Neural cell (in vitro differentiated cells): ENCODE results near the gene ZC3H15. TPM values are rescaled to one million over a fixed set of nuclear protein-coding genes. Genes with fewer than 3 reads are reported as not detected.

Experiments
- H2AFZ ChIP-seq: fragments of 200-600, 300-800 bp; sonication (generic), shearing (Covaris generic); 2 replicates; pipeline ENCODE4 v1.6.0; 2014; ENCODE audit warnings: low read depth, mild to moderate bottlenecking, antibody characterized with exemption, low read length, moderate library complexity
- H3F3A ChIP-seq: fragments of 200-600 bp; shearing (Covaris generic); 2 replicates; pipeline ENCODE4 v1.6.1; 2016; ENCODE audit warnings: mild to moderate bottlenecking, moderate library complexity, mixed read lengths, antibody characterized with exemption, low read length; ENCODE audit not compliant: insufficient read depth, poor library complexity, severe bottlenecking
- H3K27ac ChIP-seq: fragments of 200-600, 300-800 bp; sonication (generic), shearing (Covaris generic); 2 replicates; pipeline ENCODE4 v1.5.1; 2014; ENCODE audit warnings: mild to moderate bottlenecking, low read length, moderate library complexity
- H3K27me3 ChIP-seq: fragments of 300-800, 200-600 bp; sonication (generic), shearing (Covaris generic); 2 replicates; pipeline ENCODE4 v1.6.0; 2014; ENCODE audit warnings: mild to moderate bottlenecking, low read depth, low read length, moderate library complexity; ENCODE audit not compliant: insufficient read depth
- H3K36me3 ChIP-seq: fragments of 300-800, 200-600 bp; sonication (generic), shearing (Covaris generic); 2 replicates; pipeline ENCODE4 v1.5.1; 2014; ENCODE audit warnings: mild to moderate bottlenecking, antibody characterized with exemption, low read length, moderate library complexity; ENCODE audit not compliant: insufficient read depth
- H3K4me2 ChIP-seq: fragments of 300-800, 200-600 bp; sonication (generic), shearing (Covaris generic); 2 replicates; pipeline ENCODE4 v1.6.0; 2014; ENCODE audit warnings: mild to moderate bottlenecking, low read length
- H3K4me3 ChIP-seq: fragments of 300-800, 200-600 bp; sonication (generic), shearing (Covaris generic); 2 replicates; pipeline ENCODE4 v1.5.1; 2014; ENCODE audit warnings: mild to moderate bottlenecking, low read length, moderate library complexity
- H3K79me2 ChIP-seq: fragments of 200-600 bp; shearing (Covaris generic); replicated peaks from 2 replicates; pipeline ENCODE4 v1.6.0; 2014; ENCODE audit warnings: mild to moderate bottlenecking, low read length, moderate library complexity; ENCODE audit not compliant: insufficient read depth
- H3K9ac ChIP-seq: fragments of 300-800, 200-600 bp; sonication (generic), shearing (Covaris generic); 2 replicates; pipeline ENCODE4 v1.6.1; 2016; ENCODE audit warnings: mild to moderate bottlenecking, low read length, mixed read lengths
- H3K9me2 ChIP-seq: fragments of 200-600 bp; shearing (Covaris generic); 2 replicates; pipeline ENCODE4 v1.6.1; 2016; ENCODE audit warnings: mild to moderate bottlenecking, low read length, mixed read lengths; ENCODE audit not compliant: insufficient read depth
- H3K9me3 ChIP-seq: fragments of 200-600, 300-800 bp; sonication (generic), shearing (Covaris generic); 2 replicates; pipeline ENCODE4 v1.6.1; 2016; ENCODE audit warnings: mild to moderate bottlenecking, mixed run types, low read length, moderate library complexity, mixed read lengths
- H4K20me1 ChIP-seq: fragments of 200-600 bp; shearing (Covaris generic); 2 replicates; pipeline ENCODE4 v1.6.1; 2016; ENCODE audit warnings: mild to moderate bottlenecking, mixed run types; ENCODE audit not compliant: insufficient read depth
- CTCF ChIP-seq: fragments of 450-650 bp; IDR thresholded peaks from 2 replicates; pipeline ENCODE4 v1.5.1; 2014; ENCODE audit warnings: antibody characterized with exemption, mild to moderate bottlenecking, moderate library complexity; ENCODE audit not compliant: poor library complexity, severe bottlenecking
- EP300 ChIP-seq: fragments of 450-650 bp; conservative IDR thresholded peaks from 2 replicates; pipeline ENCODE4 v1.6.1; 2014; ENCODE audit warnings: antibody characterized with exemption, mild to moderate bottlenecking, moderate library complexity; ENCODE audit not compliant: poor library complexity, severe bottlenecking
- EZH2 ChIP-seq: fragments of 200-600, 300-800 bp; shearing (Covaris generic), sonication (generic); IDR thresholded peaks from 2 replicates; pipeline ENCODE4 v1.6.1; 2014; ENCODE audit warnings: antibody characterized with exemption, low read length, borderline replicate concordance, mild to moderate bottlenecking; ENCODE audit not compliant: insufficient read depth, poor library complexity, severe bottlenecking
- MXI1 ChIP-seq: fragments of 450-650 bp; conservative IDR thresholded peaks from 2 replicates; pipeline ENCODE4 v1.6.1; 2014; ENCODE audit warnings: antibody characterized with exemption, mild to moderate bottlenecking; ENCODE audit not compliant: poor library complexity, severe bottlenecking
- POLR2AphosphoS5 ChIP-seq: IDR thresholded peaks from 2 replicates; pipeline ENCODE4 v1.6.1; 2012
- RAD21 ChIP-seq: fragments of 450-650 bp; conservative IDR thresholded peaks from 2 replicates; pipeline ENCODE4 v1.6.1; 2014; ENCODE audit warnings: antibody characterized with exemption, mild to moderate bottlenecking, moderate library complexity
- REST ChIP-seq: IDR thresholded peaks from 2 replicates; pipeline ENCODE4 v1.6.1; 2012; ENCODE audit warnings: borderline replicate concordance
- SMC3 ChIP-seq: fragments of 450-650 bp; conservative IDR thresholded peaks from 2 replicates; pipeline ENCODE4 v1.6.1; 2014; ENCODE audit warnings: antibody characterized with exemption, mild to moderate bottlenecking, moderate library complexity; ENCODE audit not compliant: poor library complexity
- TAF1 ChIP-seq: IDR thresholded peaks from 2 replicates; pipeline ENCODE4 v1.6.1; 2012; ENCODE audit warnings: low read depth
- polyA plus RNA-seq: library from polyadenylated mRNA; depleted of rRNA; stranded (reverse); fragments of >200 nt; gene quantifications from 2 replicates; pipeline ENCODE4 v1.2.3, GENCODE V29; 2014

ZC3H15 gene
- polyA plus RNA-seq, 1 donor from 2014 or later = 149 TPM

GRCh38 chr2:186544255-186544675 is 58.2 kb downstream of the ZC3H15 start:
- no peak overlapping the region for H2AFZ ChIP-seq
- H3K9me2 ChIP-seq = no peaks in the 10 kb centered on the region
- H3K36me3 ChIP-seq = no peaks in the 10 kb centered on the region
- no peaks in the 10 kb centered on the region for H3K9me3 ChIP-seq
- H3F3A ChIP-seq = no peaks in the 10 kb centered on the region
- no peak overlapping the region for H3K4me3 ChIP-seq
- TF ChIP-seq REST = no peak
- no peak for TF ChIP-seq CTCF
- TF ChIP-seq MXI1 = no peak
- no peak for TF ChIP-seq SMC3
- no peak for TF ChIP-seq RAD21
- TF ChIP-seq POLR2AphosphoS5 = no peak
- TF ChIP-seq TAF1 = no peak
- no peak for TF ChIP-seq EP300
- no peak for TF ChIP-seq EZH2
- no peak overlapping the region for H3K27ac ChIP-seq
- H3K9ac ChIP-seq = no peak overlapping the region
- no peaks in the 10 kb centered on the region for H3K79me2 ChIP-seq
- no peaks in the 10 kb centered on the region for H4K20me1 ChIP-seq
- no peak overlapping the region for H3K4me2 ChIP-seq
- no peaks in the 10 kb centered on the region for H3K27me3 ChIP-seq

- Histone ChIP-seq H4K20me1 (no peaks in the 10 kb centered on the region), H3K4me2 (no peak overlapping the region), H3K9ac (no peak overlapping the region), H3K4me3 (no peak overlapping the region), H3K9me3 (no peaks in the 10 kb centered on the region), H3F3A (no peaks in the 10 kb centered on the region), H2AFZ (no peak overlapping the region), H3K36me3 (no peaks in the 10 kb centered on the region), H3K27me3 (no peaks in the 10 kb centered on the region), H3K27ac (no peak overlapping the region), H3K79me2 (no peaks in the 10 kb centered on the region), H3K9me2 (no peaks in the 10 kb centered on the region)
- TF ChIP-seq CTCF = no peak
- TF ChIP-seq TAF1 = no peak
- no peak for TF ChIP-seq RAD21
- no peak for TF ChIP-seq EZH2
- no peak for TF ChIP-seq EP300
- no peak for TF ChIP-seq REST
- no peak for TF ChIP-seq SMC3
- no peak for TF ChIP-seq MXI1
- no peak for TF ChIP-seq POLR2AphosphoS5
Measured at GRCh38 chr2:186546846-186547245, 60.8 kb downstream of the ZC3H15 start.
